ENCODE data around the gene ARHGAP12. TPM values are rescaled to one million over a fixed set of nuclear protein-coding genes. Genes with fewer than 3 reads are reported as not detected.

The ARHGAP12 gene
- total and polyA plus RNA-seq, 10 donors: 20.5 to 69.7 (median 46.9) TPM

GRCh38 chr10:31935678-31936077 lies 7.0 kb upstream of the ARHGAP12 start:
- H3K36me3 ChIP-seq: no peaks in the 10 kb centered on the region
- DNase-seq: no peak
- TF ChIP-seq CTCF (IDR thresholded peaks at IDR 0.05 in 8 of 11, conservative IDR thresholded peaks at IDR 0.05 in 3 of 11) (no peak), POLR2A (IDR thresholded peaks at IDR 0.05) (no peak), POLR2AphosphoS5 (IDR thresholded peaks at IDR 0.05) (no peak)
- WGBS, 5 donors: 90 to 95% (median 92%) methylated on average over 4 of the region's 4 CpGs
- peaks cover 0 to 17% (median 14%) of the 10 kb centered on the region in 6 donors for H3K4me1 ChIP-seq
- H3K27me3 ChIP-seq (replicated peaks in 1 of 7): no peaks in the 10 kb centered on the region
- H3K4me3 ChIP-seq: no peak overlapping the region
- intact Hi-C loops (cut with DNase I; ENCODE audit: low total_unique reads): no loop called here
- H3K27ac ChIP-seq: no peak overlapping the region
- no peaks in the 10 kb centered on the region for H3K9me3 ChIP-seq

- H3K4me3 ChIP-seq: no peak overlapping the region
- intact Hi-C loops (cut with DNase I; ENCODE audit: low total_unique reads): no loop called here
- no peaks in the 10 kb centered on the region for H3K27me3 ChIP-seq (replicated peaks in 1 of 7)
- H3K4me1 ChIP-seq: peaks cover 10 to 24% (median 18%) of the 10 kb centered on the region in 6 donors
- no peaks in the 10 kb centered on the region for H3K9me3 ChIP-seq
- TF ChIP-seq CTCF (IDR thresholded peaks at IDR 0.05 in 8 of 11, conservative IDR thresholded peaks at IDR 0.05 in 3 of 11) (no peak), POLR2A (IDR thresholded peaks at IDR 0.05) (no peak), POLR2AphosphoS5 (IDR thresholded peaks at IDR 0.05) (no peak)
- DNase-seq: no peak
- no peak overlapping the region for H3K27ac ChIP-seq
- no peaks in the 10 kb centered on the region for H3K36me3 ChIP-seq
Measured at GRCh38 chr10:31932838-31933237, 4.2 kb upstream of the ARHGAP12 start.

GRCh38 chr10:31930856-31931255 lies 2.2 kb upstream of the ARHGAP12 start:
- WGBS, 5 donors: 71 to 90% (median 79%) methylated on average over 1 of the region's 1 CpG
- intact Hi-C loops (cut with DNase I; ENCODE audit: low total_unique reads): no loop called here
- peak overlapping the region in 7 of 8 donors; percentile 93 to 97 (median 96) for H3K27ac ChIP-seq
- H3K36me3 ChIP-seq: no peaks in the 10 kb centered on the region
- peaks cover 16 to 44% (median 37%) of the 10 kb centered on the region in 6 donors for H3K4me1 ChIP-seq
- DNase-seq: no peak
- no peaks in the 10 kb centered on the region for H3K9me3 ChIP-seq
- peak overlapping the region in 1 of 8 donors; percentile 95 for H3K4me3 ChIP-seq
- TF ChIP-seq CTCF (IDR thresholded peaks at IDR 0.05 in 8 of 11, conservative IDR thresholded peaks at IDR 0.05 in 3 of 11) (no peak), POLR2A (IDR thresholded peaks at IDR 0.05) (no peak), POLR2AphosphoS5 (IDR thresholded peaks at IDR 0.05) (no peak)
- H3K27me3 ChIP-seq (replicated peaks in 1 of 7): no peaks in the 10 kb centered on the region

- peaks cover 18 to 51% (median 43%) of the 10 kb centered on the region in 6 donors for H3K4me1 ChIP-seq
- 8 to 14% (median 9%) methylated on average over 11 of the region's 11 CpGs for WGBS, 5 donors
- peak in 1 of 3 donors; percentile 50 for TF ChIP-seq POLR2AphosphoS5 (IDR thresholded peaks at IDR 0.05)
- TF ChIP-seq CTCF (IDR thresholded peaks at IDR 0.05 in 8 of 11, conservative IDR thresholded peaks at IDR 0.05 in 3 of 11): no peak
- no peak for DNase-seq
- no peaks in the 10 kb centered on the region for H3K36me3 ChIP-seq
- no peaks in the 10 kb centered on the region for H3K27me3 ChIP-seq (replicated peaks in 1 of 7)
- no peaks in the 10 kb centered on the region for H3K9me3 ChIP-seq
- H3K27ac ChIP-seq: peak overlapping the region; percentile 93 to 97 (median 96)
- peak overlapping the region; percentile 81 to 96 (median 92) for H3K4me3 ChIP-seq
- intact Hi-C loops (cut with DNase I; ENCODE audit: low total_unique reads): no loop called here
Measured at GRCh38 chr10:31930023-31930751, 1.6 kb upstream of the ARHGAP12 start.

All from spleen (tissue), 11 donors.